Diencephalon (tissue), 1 donor: Measurements from ENCODE around the gene KTN1. TPM values are rescaled to one million over a fixed set of nuclear protein-coding genes. Genes with fewer than 3 reads are reported as not detected.

Experiments
- small RNA-seq: library from RNA; depleted of rRNA; stranded (forward); fragments of <200 nt; gene quantifications from one replicate; pipeline ENCODE3, GENCODE V24; 2014
- total RNA-seq: library from RNA; depleted of rRNA; stranded (reverse); fragments of >200 nt; gene quantifications from one replicate; pipeline ENCODE4 v1.2.3, GENCODE V29; 2014

The KTN1 gene, protein sequence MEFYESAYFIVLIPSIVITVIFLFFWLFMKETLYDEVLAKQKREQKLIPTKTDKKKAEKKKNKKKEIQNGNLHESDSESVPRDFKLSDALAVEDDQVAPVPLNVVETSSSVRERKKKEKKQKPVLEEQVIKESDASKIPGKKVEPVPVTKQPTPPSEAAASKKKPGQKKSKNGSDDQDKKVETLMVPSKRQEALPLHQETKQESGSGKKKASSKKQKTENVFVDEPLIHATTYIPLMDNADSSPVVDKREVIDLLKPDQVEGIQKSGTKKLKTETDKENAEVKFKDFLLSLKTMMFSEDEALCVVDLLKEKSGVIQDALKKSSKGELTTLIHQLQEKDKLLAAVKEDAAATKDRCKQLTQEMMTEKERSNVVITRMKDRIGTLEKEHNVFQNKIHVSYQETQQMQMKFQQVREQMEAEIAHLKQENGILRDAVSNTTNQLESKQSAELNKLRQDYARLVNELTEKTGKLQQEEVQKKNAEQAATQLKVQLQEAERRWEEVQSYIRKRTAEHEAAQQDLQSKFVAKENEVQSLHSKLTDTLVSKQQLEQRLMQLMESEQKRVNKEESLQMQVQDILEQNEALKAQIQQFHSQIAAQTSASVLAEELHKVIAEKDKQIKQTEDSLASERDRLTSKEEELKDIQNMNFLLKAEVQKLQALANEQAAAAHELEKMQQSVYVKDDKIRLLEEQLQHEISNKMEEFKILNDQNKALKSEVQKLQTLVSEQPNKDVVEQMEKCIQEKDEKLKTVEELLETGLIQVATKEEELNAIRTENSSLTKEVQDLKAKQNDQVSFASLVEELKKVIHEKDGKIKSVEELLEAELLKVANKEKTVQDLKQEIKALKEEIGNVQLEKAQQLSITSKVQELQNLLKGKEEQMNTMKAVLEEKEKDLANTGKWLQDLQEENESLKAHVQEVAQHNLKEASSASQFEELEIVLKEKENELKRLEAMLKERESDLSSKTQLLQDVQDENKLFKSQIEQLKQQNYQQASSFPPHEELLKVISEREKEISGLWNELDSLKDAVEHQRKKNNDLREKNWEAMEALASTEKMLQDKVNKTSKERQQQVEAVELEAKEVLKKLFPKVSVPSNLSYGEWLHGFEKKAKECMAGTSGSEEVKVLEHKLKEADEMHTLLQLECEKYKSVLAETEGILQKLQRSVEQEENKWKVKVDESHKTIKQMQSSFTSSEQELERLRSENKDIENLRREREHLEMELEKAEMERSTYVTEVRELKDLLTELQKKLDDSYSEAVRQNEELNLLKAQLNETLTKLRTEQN (N-terminal part only)
- total RNA-seq = 125 TPM

DNA sequence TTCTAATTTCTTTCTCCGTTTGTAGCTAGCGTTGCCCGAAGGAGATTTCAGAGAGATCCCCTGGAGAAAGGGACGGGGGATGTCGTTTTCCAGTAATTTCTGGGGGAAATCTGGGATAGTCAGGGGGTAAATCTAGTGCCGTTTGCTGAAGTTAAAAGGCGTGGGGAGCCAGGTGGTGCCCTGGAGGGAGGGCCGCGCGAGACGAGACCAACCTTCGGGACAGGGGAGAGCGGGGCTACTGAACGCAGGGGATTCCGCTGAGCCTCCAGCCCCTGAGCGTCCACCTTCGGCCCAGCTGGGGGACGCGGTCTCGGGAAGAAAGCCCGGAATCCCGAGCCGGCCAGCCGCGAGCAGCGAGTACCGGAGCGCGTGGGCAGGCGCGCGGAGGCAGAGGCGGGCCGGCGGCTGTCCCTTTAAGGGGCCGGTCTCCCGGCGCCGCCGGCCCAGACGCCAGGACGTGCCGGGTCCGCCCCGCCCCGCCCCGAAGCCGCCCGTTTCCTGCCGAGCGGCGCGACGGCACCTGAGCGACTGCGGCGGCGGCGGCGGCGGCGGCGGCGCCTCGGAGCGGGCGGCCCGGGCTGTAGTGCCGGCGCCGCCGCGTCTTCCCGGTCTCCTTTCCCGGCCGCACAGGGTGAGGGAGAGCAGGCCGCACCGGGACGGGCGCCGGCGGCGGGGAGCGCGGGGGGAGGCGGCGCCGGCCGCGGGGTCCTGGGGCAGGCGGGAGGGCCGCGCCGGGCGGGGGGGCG lies at the start of gene KTN1:
KTN1 (plus strand) TSS at position 484 of the 746 bp plus-strand sequence. CDS start 31,842 bp downstream, outside the sequence.

Small RNA genes within 50 kb of the gene (small RNA-seq; reads per million reads assigned to genes)
- not detected for gene RF00019

Other genes starting within 250 kb of the KTN1 start
- gene ATG14, start 168.4 kb upstream of the KTN1 start, total RNA-seq = 16.8 TPM
- not detected for gene TBPL2, start 139.6 kb upstream of the KTN1 start, total RNA-seq